ENCODE data around the gene RMI1.
"Not testable (repeated sequence)": the region's sequence is repeated elsewhere in the genome, so short reads cannot be mapped to it uniquely, and the experiment has no call there.

RMI1 gene

DNA sequence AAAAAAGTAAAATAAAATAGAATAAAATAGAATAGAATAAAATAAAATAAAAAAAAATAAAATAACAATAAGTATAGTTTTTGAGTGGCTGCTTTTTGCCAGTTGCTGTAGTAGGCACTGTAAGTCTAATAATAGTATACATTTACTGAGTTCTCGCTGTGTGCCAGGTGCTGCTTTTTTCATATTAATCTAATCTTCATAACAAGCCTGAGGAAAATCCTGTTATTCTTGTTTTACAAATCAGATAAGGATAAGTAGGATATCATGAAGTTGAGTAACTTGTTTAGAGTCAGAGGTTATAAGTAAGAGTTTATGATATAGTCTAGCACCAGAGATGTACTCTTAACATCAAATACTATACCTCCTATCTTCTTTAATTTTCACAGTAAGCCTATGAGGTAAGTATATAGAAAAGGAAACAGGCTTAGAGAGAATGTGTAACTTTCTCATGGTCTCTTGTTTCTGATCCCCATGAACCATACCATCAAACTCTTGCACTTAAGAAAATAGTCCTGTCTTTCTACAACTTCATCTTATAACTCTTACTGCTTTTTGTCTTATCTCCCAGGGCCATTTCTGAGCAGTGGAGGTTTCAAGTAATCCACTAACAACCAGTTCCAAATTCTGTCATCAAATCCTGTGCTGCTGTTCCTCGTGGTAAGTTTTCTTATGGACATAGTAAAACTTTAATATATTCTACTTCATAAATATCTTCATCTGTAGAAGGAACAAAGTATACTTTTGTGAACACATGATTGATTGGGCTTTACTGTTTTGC lies 18.7 kb downstream of the RMI1 start:
- no peak for DNase-seq
- intact Hi-C loops (cut with DNase I) = no loop called here

DNA sequence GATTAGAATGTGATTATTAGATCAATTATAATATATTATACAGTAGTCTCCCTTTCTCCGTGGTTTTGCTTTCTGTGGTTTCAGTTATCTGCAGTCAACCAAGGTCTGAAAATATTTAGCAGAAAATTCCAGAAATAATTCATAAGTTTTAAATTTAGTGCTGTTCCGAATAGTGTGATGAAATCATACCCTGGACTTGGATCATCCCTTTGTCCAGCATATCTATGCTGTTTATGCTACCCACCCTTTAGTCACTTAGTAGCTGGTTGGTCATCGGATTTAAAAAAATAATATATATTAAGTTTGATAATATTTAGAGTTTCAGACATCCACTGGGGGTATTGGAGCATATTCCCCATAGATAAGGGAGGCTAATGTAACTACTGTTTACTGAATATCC lies 19.6 kb downstream of the RMI1 start:
- intact Hi-C loops (cut with DNase I) = no loop called here
- DNase-seq = no peak

- no peak for DNase-seq
- intact Hi-C loops (cut with DNase I) = no loop called here
Observed at GRCh38 chr9:84001621-84002020, 21.0 kb downstream of the RMI1 start.

DNA sequence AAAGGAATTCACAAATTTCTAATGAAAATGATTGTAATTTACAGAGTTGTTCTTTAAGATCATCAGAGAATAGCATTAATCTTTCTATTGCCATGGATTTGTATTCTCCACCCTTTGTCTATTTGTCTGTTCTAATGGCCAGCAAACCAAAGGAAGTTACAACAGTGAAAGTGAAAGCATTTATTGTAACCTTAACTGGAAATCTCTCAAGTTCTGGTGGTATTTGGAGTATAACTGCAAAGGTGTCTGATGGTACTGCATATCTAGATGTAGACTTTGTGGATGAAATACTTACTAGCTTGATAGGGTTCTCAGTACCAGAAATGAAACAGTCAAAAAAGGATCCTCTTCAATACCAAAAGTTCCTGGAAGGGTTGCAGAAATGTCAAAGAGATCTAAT lies 21.7 kb downstream of the RMI1 start:
- no peak for DNase-seq
- intact Hi-C loops (cut with DNase I) = no loop called here

- intact Hi-C loops (cut with DNase I) = no loop called here
- no peak for DNase-seq
Observed at GRCh38 chr9:84003246-84003645, 22.6 kb downstream of the RMI1 start.

- intact Hi-C loops (cut with DNase I) = no loop called here
- DNase-seq = no peak
Observed at GRCh38 chr9:84007662-84008061, 27.1 kb downstream of the RMI1 start.

GRCh38 chr9:84024041-84024575 lies 43.5 kb downstream of the RMI1 start:
- DNase-seq = no peak
- intact Hi-C loops (cut with DNase I) = no loop called here

GRCh38 chr9:84027201-84027600 lies 46.6 kb downstream of the RMI1 start:
- intact Hi-C loops (cut with DNase I) = no loop called here
- DNase-seq = no peak

GRCh38 chr9:84031534-84031933 lies 50.9 kb downstream of the RMI1 start:
- intact Hi-C loops (cut with DNase I) = no loop called here
- no peak for DNase-seq

GRCh38 chr9:84041857-84042256 lies 61.3 kb downstream of the RMI1 start:
- intact Hi-C loops (cut with DNase I) = not testable (repeated sequence)

DNA sequence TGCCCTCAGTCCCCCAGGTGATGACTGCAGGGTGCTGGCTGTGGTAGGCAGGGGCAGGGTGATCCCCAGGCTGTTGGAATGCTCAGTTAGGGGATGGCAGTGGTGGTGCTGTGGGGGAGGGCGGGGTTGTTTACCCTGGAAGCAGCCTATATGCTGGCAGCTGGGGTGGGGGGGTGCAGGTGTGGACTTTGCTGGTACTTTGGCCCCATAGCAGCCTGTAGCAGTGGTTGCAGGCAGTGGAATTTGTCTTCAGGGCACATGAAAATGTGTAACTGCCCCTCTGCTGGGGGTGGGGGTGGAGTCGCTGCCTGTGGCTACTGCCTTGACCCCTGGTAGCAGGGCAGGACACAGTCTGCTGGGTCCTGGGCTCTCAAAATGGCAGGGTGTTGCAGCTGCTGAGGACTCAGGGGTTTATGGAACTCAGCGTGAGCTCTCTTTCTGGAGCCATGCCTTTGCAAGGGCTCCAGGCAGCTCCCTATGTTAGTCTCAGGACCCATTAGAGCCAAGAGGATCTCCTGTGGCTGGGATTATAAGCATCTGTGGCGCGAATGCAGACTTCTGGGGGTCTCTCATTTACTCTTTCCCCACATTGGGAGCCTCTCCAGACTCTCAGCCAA lies 65.0 kb downstream of the RMI1 start:
- DNase-seq = no peak
- intact Hi-C loops (cut with DNase I) = no loop called here

More at GRCh38 chr9:84041857-84042256, 61.3 kb downstream of the RMI1 start:
- not testable (repeated sequence) for DNase-seq
